OCI-LY3 (cell line): Measurements from ENCODE around the gene TMEM108.

ENCODE experiments used
- H2AFZ ChIP-seq: fragments of 200-600, 300-600 bp; shearing (Covaris generic); 2 replicates; pipeline ENCODE4 v1.6.0; 2014; ENCODE audit warnings: antibody characterized with exemption, low read depth, low read length
- H3K27ac ChIP-seq: fragments of 200-600, 300-600 bp; sonication (generic); 2 replicates; pipeline ENCODE4 v1.5.1; 2014; ENCODE audit warnings: mild to moderate bottlenecking, low read length, moderate library complexity, mixed read lengths
- H3K27me3 ChIP-seq: fragments of 200-600, 300-600 bp; sonication (generic); 2 replicates; pipeline ENCODE4 v1.6.1; 2014; ENCODE audit warnings: low read depth, low read length, mixed read lengths
- H3K36me3 ChIP-seq: fragments of 200-600, 300-600 bp; sonication (generic); replicated peaks from 2 replicates; pipeline ENCODE3; 2014; ENCODE audit warnings: low read depth, low read length, mixed read lengths
- H3K4me1 ChIP-seq: fragments of 300-600, 200-600 bp; sonication (generic); 2 replicates; pipeline ENCODE4 v1.6.1; 2014; ENCODE audit warnings: low read length, mixed read lengths
- H3K4me2 ChIP-seq: fragments of 200-600, 300-600 bp; sonication (generic); 2 replicates; pipeline ENCODE4 v1.6.1; 2014; ENCODE audit warnings: low read length, mixed read lengths
- H3K4me3 ChIP-seq: fragments of 300-600, 200-600 bp; sonication (generic); 2 replicates; pipeline ENCODE4 v1.5.1; 2014; ENCODE audit warnings: antibody characterized with exemption, mild to moderate bottlenecking, low read length, moderate library complexity
- H3K79me2 ChIP-seq: fragments of 300-600, 200-600 bp; shearing (Covaris generic); 2 replicates; pipeline ENCODE4 v1.6.1; 2014; ENCODE audit warnings: mild to moderate bottlenecking, low read length, mixed read lengths
- H3K9ac ChIP-seq: fragments of 300-600, 200-600 bp; shearing (Covaris generic); 2 replicates; pipeline ENCODE4 v1.6.0; 2014; ENCODE audit warnings: mild to moderate bottlenecking, low read length, moderate library complexity
- H3K9me3 ChIP-seq: fragments of 200-600, 300-600 bp; shearing (Covaris generic); 2 replicates; pipeline ENCODE4 v1.6.1; 2014; ENCODE audit warnings: low read length, mixed read lengths; ENCODE audit not compliant: insufficient read depth
- H4K20me1 ChIP-seq: fragments of 200-600, 300-600 bp; sonication (generic); 2 replicates; pipeline ENCODE4 v1.6.1; 2016; ENCODE audit warnings: low read length, mixed read lengths; ENCODE audit not compliant: insufficient read depth
- CTCF ChIP-seq: fragments of 200-600, 300-600 bp; sonication (generic); IDR thresholded peaks from 2 replicates; pipeline ENCODE4 v1.5.1; 2014; ENCODE audit warnings: antibody characterized with exemption, low read length, low read depth
- EZH2phosphoT487 ChIP-seq: fragments of 200-600 bp; shearing (Covaris generic); IDR thresholded peaks from 2 replicates; pipeline ENCODE4 v1.6.1; 2018; ENCODE audit warnings: antibody characterized with exemption, mixed run types, low read depth

The TMEM108 gene

GRCh38 chr3:133227813-133228212 lies 189.6 kb downstream of the TMEM108 start:
- H3K9me3 ChIP-seq: no peaks in the 10 kb centered on the region
- H3K27ac ChIP-seq: no peak overlapping the region
- TF ChIP-seq EZH2phosphoT487: no peak
- no peak for TF ChIP-seq CTCF
- H3K79me2 ChIP-seq: no peaks in the 10 kb centered on the region
- no peaks in the 10 kb centered on the region for H3K4me1 ChIP-seq
- no peak overlapping the region for H2AFZ ChIP-seq
- no peaks in the 10 kb centered on the region for H3K36me3 ChIP-seq
- H3K4me2 ChIP-seq: no peak overlapping the region
- H4K20me1 ChIP-seq: no peaks in the 10 kb centered on the region
- H3K9ac ChIP-seq: no peak overlapping the region
- 0 out of 2 replicates have a peak, but pooled peaks cover 11% of the 10 kb centered on the region for H3K27me3 ChIP-seq
- no peak overlapping the region for H3K4me3 ChIP-seq

- no peak overlapping the region for H3K9ac ChIP-seq
- TF ChIP-seq EZH2phosphoT487: no peak
- TF ChIP-seq CTCF: no peak
- H3K27me3 ChIP-seq: 0 out of 2 replicates have a peak, but pooled peaks cover 11% of the 10 kb centered on the region
- H3K4me2 ChIP-seq: no peak overlapping the region
- no peaks in the 10 kb centered on the region for H4K20me1 ChIP-seq
- no peak overlapping the region for H3K27ac ChIP-seq
- no peaks in the 10 kb centered on the region for H3K4me1 ChIP-seq
- H3K4me3 ChIP-seq: no peak overlapping the region
- H3K36me3 ChIP-seq: no peaks in the 10 kb centered on the region
- no peaks in the 10 kb centered on the region for H3K79me2 ChIP-seq
- no peaks in the 10 kb centered on the region for H3K9me3 ChIP-seq
- no peak overlapping the region for H2AFZ ChIP-seq
Measured at GRCh38 chr3:133230195-133230594, 192.0 kb downstream of the TMEM108 start.

GRCh38 chr3:133236901-133237300 lies 198.7 kb downstream of the TMEM108 start:
- no peak overlapping the region for H3K9ac ChIP-seq
- no peak overlapping the region for H3K4me2 ChIP-seq

GRCh38 chr3:133237380-133237779 lies 199.2 kb downstream of the TMEM108 start:
- Histone ChIP-seq H3K36me3 (no peaks in the 10 kb centered on the region), H4K20me1 (no peaks in the 10 kb centered on the region), H3K79me2 (no peaks in the 10 kb centered on the region), H3K27ac (no peak overlapping the region), H3K27me3 (peaks cover 21% of the 10 kb centered on the region; the same call in 1 of the 2 replicates), H3K9ac (no peak overlapping the region), H3K4me3 (no peak overlapping the region), H3K4me1 (no peaks in the 10 kb centered on the region), H2AFZ (no peak overlapping the region), H3K9me3 (no peaks in the 10 kb centered on the region), H3K4me2 (no peak overlapping the region)
- no peak for TF ChIP-seq EZH2phosphoT487
- no peak for TF ChIP-seq CTCF

More at GRCh38 chr3:133236901-133237300, 198.7 kb downstream of the TMEM108 start:
- no peak overlapping the region for H3K4me3 ChIP-seq
- TF ChIP-seq CTCF (no peak), EZH2phosphoT487 (no peak)
- no peaks in the 10 kb centered on the region for H3K4me1 ChIP-seq
- H3K79me2 ChIP-seq: no peaks in the 10 kb centered on the region
- H3K27ac ChIP-seq: no peak overlapping the region
- H3K9me3 ChIP-seq: no peaks in the 10 kb centered on the region
- H2AFZ ChIP-seq: no peak overlapping the region
- no peaks in the 10 kb centered on the region for H4K20me1 ChIP-seq
- peaks cover 19% of the 10 kb centered on the region; the same call in 1 of the 2 replicates for H3K27me3 ChIP-seq
- H3K36me3 ChIP-seq: no peaks in the 10 kb centered on the region
